ENCODE data around the gene ITLN1.

Gene ITLN1

GRCh38 chr1:160858097-160858496 is 26.9 kb downstream of the ITLN1 start:
- no peak for DNase-seq (ENCODE audit: low read depth in 2 of 2)

GRCh38 chr1:160855181-160855981 is 29.6 kb downstream of the ITLN1 start:
- peak in 1 of 2 donors; percentile 20 for DNase-seq (ENCODE audit: low read depth in 2 of 2)

GRCh38 chr1:160853754-160854153 is 31.2 kb downstream of the ITLN1 start:
- DNase-seq (ENCODE audit: low read depth in 2 of 2) = no peak

- DNase-seq (ENCODE audit: low read depth in 2 of 2) = no peak
These were observed 32.0 kb downstream of the ITLN1 start for GRCh38 chr1:160853014-160853413.

GRCh38 chr1:160850993-160851392 is 34.0 kb downstream of the ITLN1 start:
- no peak for DNase-seq (ENCODE audit: low read depth in 2 of 2)

- no peak for DNase-seq (ENCODE audit: low read depth in 2 of 2)
These were observed 34.4 kb downstream of the ITLN1 start for GRCh38 chr1:160850541-160850940.

- no peak for DNase-seq (ENCODE audit: low read depth in 2 of 2)
These were observed 38.7 kb downstream of the ITLN1 start for GRCh38 chr1:160846281-160846680.

- no peak for DNase-seq (ENCODE audit: low read depth in 2 of 2)
These were observed 40.3 kb downstream of the ITLN1 start for GRCh38 chr1:160844447-160845232.

GRCh38 chr1:160841079-160841478 is 43.9 kb downstream of the ITLN1 start:
- no peak for DNase-seq (ENCODE audit: low read depth in 2 of 2)

- DNase-seq (ENCODE audit: low read depth in 2 of 2) = no peak
These were observed 45.2 kb downstream of the ITLN1 start for GRCh38 chr1:160839746-160840145.

GRCh38 chr1:160838888-160839287 is 46.1 kb downstream of the ITLN1 start:
- no peak for DNase-seq (ENCODE audit: low read depth in 2 of 2)

GRCh38 chr1:160837558-160838205 is 47.3 kb downstream of the ITLN1 start:
- peak; percentile 72 to 79 for DNase-seq (ENCODE audit: low read depth in 2 of 2)

GRCh38 chr1:160836981-160837557 is 47.9 kb downstream of the ITLN1 start:
- no peak for DNase-seq (ENCODE audit: low read depth in 2 of 2)

GRCh38 chr1:160836561-160836960 is 48.4 kb downstream of the ITLN1 start:
- DNase-seq (ENCODE audit: low read depth in 2 of 2) = no peak

- DNase-seq (ENCODE audit: low read depth in 2 of 2) = no peak
These were observed 49.2 kb downstream of the ITLN1 start for GRCh38 chr1:160835751-160836150.

GRCh38 chr1:160834945-160835565 is 49.9 kb downstream of the ITLN1 start:
- DNase-seq (ENCODE audit: low read depth in 2 of 2) = no peak

GRCh38 chr1:160830321-160831153 is 54.4 kb downstream of the ITLN1 start:
- peak; percentile 43 to 55 for DNase-seq (ENCODE audit: low read depth in 2 of 2)

GRCh38 chr1:160829766-160830165 is 55.2 kb downstream of the ITLN1 start:
- DNase-seq (ENCODE audit: low read depth in 2 of 2) = no peak

GRCh38 chr1:160827418-160827817 is 57.6 kb downstream of the ITLN1 start:
- no peak for DNase-seq (ENCODE audit: low read depth in 2 of 2)

GRCh38 chr1:160826546-160826945 is 58.4 kb downstream of the ITLN1 start:
- no peak for DNase-seq (ENCODE audit: low read depth in 2 of 2)

Measured in stimulated activated CD8-positive, alpha-beta memory T cell treated with anti-CD3 and anti-CD28 coated beads, Interleukin-15, amount 100 ng/mL, for 48 hours (primary cell).